Choroid plexus epithelial cell (primary cell): ENCODE data around the gene GLYATL3.
A peak's percentile ranks its signal among the peaks of the same experiment; 100 is the strongest.

Source experiments
- DNase-seq: peaks from one replicate; pipeline ENCODE4 v3.0.0-alpha.2; 2010; ENCODE audit warnings: low read depth
- H3K4me3 ChIP-seq: 2 replicates; pipeline ENCODE4 v1.5.1; 2011; ENCODE audit warnings: low read depth, mild to moderate bottlenecking, control low read depth, low read length, moderate library complexity
- CTCF ChIP-seq: conservative IDR thresholded peaks from 2 replicates; pipeline ENCODE4 v1.5.1; 2011; ENCODE audit warnings: low read depth, mild to moderate bottlenecking, control low read depth, inconsistent platforms, low read length, moderate library complexity

GLYATL3 gene

GRCh38 chr6:49551078-49551865 lies 51.5 kb downstream of the GLYATL3 start:
- DNase-seq = peak; percentile 18
- H3K4me3 ChIP-seq = peak overlapping the region; percentile 62

GRCh38 chr6:49551866-49552129 lies 52.1 kb downstream of the GLYATL3 start:
- H3K4me3 ChIP-seq = peak overlapping the region; percentile 62
- TF ChIP-seq CTCF = no peak
- DNase-seq = no peak

More at GRCh38 chr6:49551078-49551865, 51.5 kb downstream of the GLYATL3 start:
- no peak for TF ChIP-seq CTCF

DNA sequence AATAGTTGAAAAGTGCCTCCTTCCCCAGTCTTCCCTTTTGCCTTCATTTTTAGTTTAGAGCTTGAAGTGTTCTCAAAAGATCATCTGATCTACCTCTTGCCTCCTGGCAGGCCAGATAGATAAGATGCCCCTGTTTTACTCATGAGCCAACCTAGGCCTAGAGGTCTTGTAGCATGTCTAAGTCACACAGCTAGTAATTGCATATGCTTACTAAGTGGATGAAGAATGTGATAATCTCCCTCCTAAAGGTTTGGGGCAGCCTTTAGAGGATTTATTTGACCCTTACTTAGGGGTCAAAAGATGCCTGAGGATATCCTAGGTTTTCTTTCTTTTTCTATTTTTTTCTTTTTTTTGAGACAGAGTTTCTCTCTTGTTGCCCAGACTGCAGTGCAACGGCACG lies 52.9 kb downstream of the GLYATL3 start:
- DNase-seq = no peak
- no peak overlapping the region for H3K4me3 ChIP-seq
- TF ChIP-seq CTCF = no peak

DNA sequence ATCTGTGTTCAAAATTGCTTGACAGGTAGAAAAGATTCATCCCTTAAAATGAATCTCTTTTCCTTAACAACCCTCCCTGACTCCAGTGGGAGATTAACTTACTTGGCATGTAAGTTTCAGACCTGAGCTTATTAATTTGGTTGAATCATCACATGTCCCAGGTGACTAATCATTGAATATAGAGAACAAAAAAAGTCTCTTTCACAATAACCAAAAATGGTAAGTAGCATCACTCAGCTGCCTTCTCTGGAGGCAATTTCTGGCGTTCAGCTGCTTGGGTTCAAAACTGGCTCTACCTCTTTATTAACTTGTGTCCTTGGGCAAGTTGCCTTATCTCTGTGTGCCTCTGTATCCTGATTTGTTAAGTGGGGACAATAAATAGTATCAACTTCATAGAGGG lies 53.7 kb downstream of the GLYATL3 start:
- DNase-seq = no peak
- no peak overlapping the region for H3K4me3 ChIP-seq
- no peak for TF ChIP-seq CTCF

DNA sequence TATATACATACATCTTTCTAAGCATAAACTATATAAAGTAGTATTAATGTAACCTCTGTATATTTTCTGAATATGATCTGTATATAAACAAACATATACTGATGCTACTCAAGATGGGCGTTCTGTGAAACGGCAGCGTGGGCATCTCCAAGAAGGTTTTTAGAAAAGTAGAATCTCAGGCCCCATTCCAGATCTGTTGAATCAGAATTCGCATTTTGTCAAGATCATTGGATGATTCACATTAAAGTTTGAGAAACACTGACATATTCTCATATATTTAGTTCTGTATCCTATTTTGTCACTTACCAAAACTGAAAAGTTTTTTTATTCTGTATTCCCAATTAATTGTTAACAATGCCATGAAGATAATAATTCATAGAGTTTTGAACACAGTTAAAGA lies 56.2 kb downstream of the GLYATL3 start:
- no peak overlapping the region for H3K4me3 ChIP-seq
- DNase-seq = no peak
- TF ChIP-seq CTCF = no peak

GRCh38 chr6:49556429-49556837 lies 56.7 kb downstream of the GLYATL3 start:
- peak; percentile 61 for DNase-seq
- no peak for TF ChIP-seq CTCF
- H3K4me3 ChIP-seq = no peak overlapping the region

DNA sequence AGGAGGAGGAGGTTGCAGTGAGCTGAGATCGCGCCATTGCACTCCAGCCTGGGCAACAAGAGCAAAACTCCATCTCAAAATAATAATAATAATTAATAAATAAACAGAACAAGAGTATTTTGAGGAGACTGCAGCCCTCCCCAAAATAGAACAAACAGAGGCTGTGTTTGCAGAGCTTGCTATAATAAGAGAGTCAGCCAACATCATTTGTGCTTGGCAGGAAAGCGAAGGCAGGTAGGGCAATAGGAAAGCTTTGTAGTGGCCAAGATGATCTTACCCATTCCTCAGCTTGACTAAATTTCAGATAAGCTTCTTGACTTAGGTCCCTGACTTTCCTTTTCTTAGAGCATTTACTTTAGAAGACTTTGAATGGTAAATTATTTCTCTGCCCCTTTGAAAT lies 57.5 kb downstream of the GLYATL3 start:
- DNase-seq = no peak
- TF ChIP-seq CTCF = no peak
- no peak overlapping the region for H3K4me3 ChIP-seq
